BE2C (cell line): Measurements from ENCODE around the gene SNX30.

ENCODE experiments used
- DNase-seq: peaks from one replicate; pipeline ENCODE4 v3.0.0-alpha.2; 2020
- H3K27me3 ChIP-seq: fragments of 250-450 bp; sonication (Bioruptor Pico); 2 replicates; pipeline ENCODE4 v1.5.1; 2020; ENCODE audit warnings: mild to moderate bottlenecking
- H3K36me3 ChIP-seq: fragments of 250-450 bp; sonication (Bioruptor Pico); 2 replicates; pipeline ENCODE4 v1.5.1; 2020; ENCODE audit warnings: mild to moderate bottlenecking
- H3K4me1 ChIP-seq: fragments of 250-450 bp; sonication (Bioruptor Pico); 2 replicates; pipeline ENCODE4 v1.5.1; 2020
- H3K4me3 ChIP-seq: 2 replicates; pipeline ENCODE4 v1.5.1; 2011; ENCODE audit warnings: low read depth, low read length
- H3K9me3 ChIP-seq: fragments of 250-450 bp; sonication (Bioruptor Pico); 2 replicates; pipeline ENCODE4 v1.5.1; 2020
- TF ChIP-seq, protein P1 (sequence below): IDR thresholded peaks from 2 replicates; pipeline ENCODE4 v1.5.1; 2012; ENCODE audit warnings: mild to moderate bottlenecking, low read depth, low read length

Gene SNX30

DNA sequence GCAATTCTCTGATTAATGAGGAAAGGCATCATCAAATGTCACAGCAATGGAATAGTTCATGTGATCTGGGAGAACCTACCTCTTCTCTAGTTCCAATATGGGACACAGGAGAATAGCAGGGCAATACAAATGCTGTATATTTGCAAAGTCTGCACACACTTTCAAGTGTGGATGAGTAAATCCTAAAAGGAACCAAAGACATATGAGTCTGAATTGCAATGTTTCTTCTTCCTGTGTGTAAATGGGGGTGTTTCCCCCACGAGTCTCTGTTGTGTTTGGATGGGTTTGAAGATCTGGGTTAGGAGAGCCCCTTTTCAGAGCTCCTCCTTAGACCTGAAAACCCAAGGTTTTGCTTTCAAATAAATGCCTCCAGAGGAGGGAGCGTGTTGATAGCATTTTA, 113.2 kb downstream of the SNX30 start:
- H3K27me3 ChIP-seq = no peaks in the 10 kb centered on the region
- no peaks in the 10 kb centered on the region for H3K9me3 ChIP-seq
- H3K36me3 ChIP-seq = no peaks in the 10 kb centered on the region
- TF ChIP-seq, protein P1, sequence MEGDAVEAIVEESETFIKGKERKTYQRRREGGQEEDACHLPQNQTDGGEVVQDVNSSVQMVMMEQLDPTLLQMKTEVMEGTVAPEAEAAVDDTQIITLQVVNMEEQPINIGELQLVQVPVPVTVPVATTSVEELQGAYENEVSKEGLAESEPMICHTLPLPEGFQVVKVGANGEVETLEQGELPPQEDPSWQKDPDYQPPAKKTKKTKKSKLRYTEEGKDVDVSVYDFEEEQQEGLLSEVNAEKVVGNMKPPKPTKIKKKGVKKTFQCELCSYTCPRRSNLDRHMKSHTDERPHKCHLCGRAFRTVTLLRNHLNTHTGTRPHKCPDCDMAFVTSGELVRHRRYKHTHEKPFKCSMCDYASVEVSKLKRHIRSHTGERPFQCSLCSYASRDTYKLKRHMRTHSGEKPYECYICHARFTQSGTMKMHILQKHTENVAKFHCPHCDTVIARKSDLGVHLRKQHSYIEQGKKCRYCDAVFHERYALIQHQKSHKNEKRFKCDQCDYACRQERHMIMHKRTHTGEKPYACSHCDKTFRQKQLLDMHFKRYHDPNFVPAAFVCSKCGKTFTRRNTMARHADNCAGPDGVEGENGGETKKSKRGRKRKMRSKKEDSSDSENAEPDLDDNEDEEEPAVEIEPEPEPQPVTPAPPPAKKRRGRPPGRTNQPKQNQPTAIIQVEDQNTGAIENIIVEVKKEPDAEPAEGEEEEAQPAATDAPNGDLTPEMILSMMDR = no peak
- no peaks in the 10 kb centered on the region for H3K4me1 ChIP-seq
- no peak for DNase-seq
- H3K4me3 ChIP-seq = no peak overlapping the region

DNA sequence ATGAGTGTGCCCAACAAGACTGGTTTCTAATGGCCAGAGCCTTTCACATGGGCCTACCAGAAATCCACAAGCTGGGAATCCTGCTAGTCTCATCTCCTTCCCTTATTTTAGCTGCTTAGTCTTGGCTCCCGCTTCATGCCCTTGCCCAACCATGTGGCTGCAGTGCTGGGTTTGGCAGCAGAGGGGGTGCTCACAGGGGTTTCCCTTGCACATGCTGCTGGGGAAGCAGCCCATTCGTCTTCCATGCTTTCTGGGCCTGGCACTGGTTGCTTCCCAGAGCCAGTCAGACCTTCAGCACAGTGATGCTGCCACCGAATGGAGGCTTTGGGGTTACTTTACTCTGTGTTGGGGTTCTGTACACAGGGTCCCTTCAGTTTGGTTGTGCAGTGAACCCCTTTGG, 113.8 kb downstream of the SNX30 start:
- no peaks in the 10 kb centered on the region for H3K36me3 ChIP-seq
- DNase-seq = no peak
- TF ChIP-seq, protein P1 = no peak
- H3K9me3 ChIP-seq = no peaks in the 10 kb centered on the region
- H3K27me3 ChIP-seq = no peaks in the 10 kb centered on the region
- H3K4me3 ChIP-seq = no peak overlapping the region
- no peaks in the 10 kb centered on the region for H3K4me1 ChIP-seq

DNA sequence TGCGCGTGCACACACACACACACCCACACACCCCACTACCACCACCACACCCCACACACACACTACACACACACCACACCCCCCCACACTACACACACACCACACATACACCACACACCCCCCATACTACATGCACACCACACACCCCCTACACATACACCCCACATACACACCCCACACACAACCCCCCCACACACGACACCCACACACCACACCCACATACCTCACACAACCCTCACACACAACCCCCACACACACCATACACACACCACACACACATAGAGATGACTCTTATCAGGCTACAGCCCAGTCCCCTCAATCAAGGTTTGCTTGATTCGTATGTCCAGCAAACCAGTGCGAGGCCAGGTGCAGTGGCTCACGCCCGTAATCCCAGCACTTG, 114.4 kb downstream of the SNX30 start:
- H3K9me3 ChIP-seq = no peaks in the 10 kb centered on the region
- no peaks in the 10 kb centered on the region for H3K4me1 ChIP-seq
- TF ChIP-seq, protein P1 = no peak
- H3K27me3 ChIP-seq = no peaks in the 10 kb centered on the region
- H3K36me3 ChIP-seq = no peaks in the 10 kb centered on the region
- H3K4me3 ChIP-seq = no peak overlapping the region
- no peak for DNase-seq

DNA sequence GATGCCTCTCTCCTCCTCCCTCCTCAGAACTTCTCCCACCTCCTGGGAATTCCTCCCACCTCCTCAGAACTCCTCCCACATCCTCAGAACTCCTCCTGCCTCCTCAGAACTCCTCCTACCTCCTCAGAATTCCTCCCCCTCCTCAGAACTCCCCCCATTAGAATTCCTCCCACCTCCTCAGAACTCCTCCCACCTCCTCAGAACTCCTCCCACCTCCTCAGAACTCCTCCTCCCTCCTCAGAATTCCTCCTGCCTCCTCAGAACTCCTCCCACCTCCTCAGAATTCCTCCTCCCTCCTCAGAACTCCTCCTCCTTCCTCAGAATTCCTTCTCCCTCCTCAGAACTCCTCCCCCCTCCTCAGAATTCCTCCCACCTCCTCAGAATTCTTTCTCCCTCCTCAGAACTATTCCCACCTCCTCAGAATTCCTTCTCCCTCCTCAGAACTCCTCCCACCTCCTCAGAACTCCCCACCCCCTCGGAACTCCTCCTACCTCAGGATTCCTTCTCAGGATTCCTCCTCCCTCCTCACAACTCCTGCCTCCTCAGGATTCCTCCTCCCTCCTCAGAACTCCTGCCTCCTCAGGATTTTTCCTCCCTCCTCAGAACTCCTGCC, 116.2 kb downstream of the SNX30 start:
- no peak for DNase-seq
- TF ChIP-seq, protein P1 = no peak
- Histone ChIP-seq H3K9me3 (no peaks in the 10 kb centered on the region), H3K36me3 (no peaks in the 10 kb centered on the region), H3K4me1 (no peaks in the 10 kb centered on the region), H3K27me3 (no peaks in the 10 kb centered on the region), H3K4me3 (no peak overlapping the region)

DNA sequence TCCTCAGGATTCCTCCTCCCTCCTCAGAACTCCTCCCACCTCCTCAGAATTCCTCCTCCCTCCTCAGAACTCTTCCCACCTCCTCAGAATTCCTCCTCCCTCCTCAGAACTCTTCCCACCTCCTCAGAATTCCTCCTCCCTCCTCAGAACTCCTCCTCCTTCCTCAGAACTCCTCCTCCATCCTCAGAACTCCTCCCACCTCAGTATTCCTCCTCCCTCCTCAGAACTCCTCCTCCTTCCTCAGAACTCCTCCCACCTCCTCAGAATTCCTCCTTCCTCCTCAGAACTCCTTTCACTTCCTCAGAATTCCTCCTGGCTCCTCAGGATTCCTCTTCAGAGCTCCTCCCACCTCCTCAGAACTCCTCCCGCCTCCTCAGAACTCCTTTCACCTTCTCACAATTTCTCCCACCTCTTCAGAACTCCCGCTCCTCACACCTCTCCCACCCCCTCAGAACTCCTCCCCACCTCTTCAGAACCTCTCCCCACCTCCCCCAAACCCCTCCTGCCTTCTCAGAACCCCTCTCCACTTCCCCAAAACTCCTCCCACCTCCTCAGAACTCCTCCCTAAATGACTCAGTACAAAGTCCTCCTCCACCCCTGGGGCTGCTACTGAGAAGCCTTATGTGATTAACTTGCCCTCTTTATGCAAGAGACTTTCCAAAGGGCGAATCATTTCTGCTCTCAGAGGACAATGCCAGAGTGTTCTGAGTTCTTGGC, 116.9 kb downstream of the SNX30 start:
- no peaks in the 10 kb centered on the region for H3K9me3 ChIP-seq
- H3K36me3 ChIP-seq = no peaks in the 10 kb centered on the region
- H3K4me3 ChIP-seq = no peak overlapping the region
- DNase-seq = no peak
- H3K27me3 ChIP-seq = no peaks in the 10 kb centered on the region
- TF ChIP-seq, protein P1 = no peak
- no peaks in the 10 kb centered on the region for H3K4me1 ChIP-seq

DNA sequence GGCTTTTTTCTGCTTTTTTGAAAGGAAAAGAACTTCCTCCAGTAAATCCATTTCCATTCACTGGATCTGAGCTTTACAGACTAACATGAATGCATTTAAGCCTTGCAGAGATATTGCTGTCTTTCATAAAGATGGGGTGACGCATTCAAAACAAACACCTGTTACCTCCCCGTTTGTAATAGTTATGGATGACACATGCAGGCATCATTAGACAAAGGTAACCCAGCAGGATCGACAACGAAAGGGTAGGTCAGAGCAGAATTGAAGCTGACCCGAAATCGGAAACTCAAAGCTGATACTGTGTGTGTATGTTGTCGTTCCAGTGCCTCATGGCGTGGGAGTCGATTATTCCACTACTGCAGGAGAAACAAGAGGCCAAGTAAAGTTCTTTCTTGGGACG, 117.9 kb downstream of the SNX30 start:
- Histone ChIP-seq H3K4me3 (no peak overlapping the region), H3K4me1 (no peaks in the 10 kb centered on the region), H3K9me3 (no peaks in the 10 kb centered on the region), H3K36me3 (no peaks in the 10 kb centered on the region), H3K27me3 (no peaks in the 10 kb centered on the region)
- no peak for DNase-seq
- TF ChIP-seq, protein P1 = no peak
